GM21390 (cell line): ENCODE results near the gene ABHD11.
"Not testable (repeated sequence)": the region's sequence is repeated elsewhere in the genome, so short reads cannot be mapped to it uniquely, and the experiment has no call there.

Experiments used
- ATAC-seq: cut with Tn5 transposase; IDR thresholded peaks from one replicate; pipeline ENCODE4 v1.9.1; 2021; ENCODE audit not compliant: unreplicated experiment

Gene ABHD11

GRCh38 chr7:73738612-73739386, at the start of gene ABHD11:
Gene ABHD11, minus strand, starts transcription at chr7:73738802. Its CDS starts 32 bp downstream, at chr7:73738770.
- ATAC-seq: peak; percentile 87

GRCh38 chr7:73787786-73788048, 49.1 kb upstream of the ABHD11 start:
- not testable (repeated sequence) for ATAC-seq

DNA sequence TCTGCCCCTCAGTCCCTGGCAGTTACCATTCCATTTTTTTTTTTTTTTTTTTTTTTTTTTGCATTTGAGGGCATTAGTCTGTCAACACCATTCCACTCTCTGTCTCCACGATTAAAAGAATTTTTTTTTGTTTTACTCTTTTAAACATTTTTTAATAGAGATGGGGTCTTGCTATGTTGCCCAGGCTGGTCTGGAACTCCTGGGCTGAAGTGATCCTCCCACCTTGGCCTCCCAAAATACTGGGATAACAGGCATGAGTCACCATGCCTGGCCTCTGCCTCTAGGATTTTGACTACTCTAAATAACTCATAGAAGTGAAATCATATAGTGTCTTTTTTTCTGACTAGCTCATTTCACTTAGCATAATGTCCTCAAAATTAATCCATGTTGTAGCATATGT, 48.0 kb upstream of the ABHD11 start:
- no peak for ATAC-seq

DNA sequence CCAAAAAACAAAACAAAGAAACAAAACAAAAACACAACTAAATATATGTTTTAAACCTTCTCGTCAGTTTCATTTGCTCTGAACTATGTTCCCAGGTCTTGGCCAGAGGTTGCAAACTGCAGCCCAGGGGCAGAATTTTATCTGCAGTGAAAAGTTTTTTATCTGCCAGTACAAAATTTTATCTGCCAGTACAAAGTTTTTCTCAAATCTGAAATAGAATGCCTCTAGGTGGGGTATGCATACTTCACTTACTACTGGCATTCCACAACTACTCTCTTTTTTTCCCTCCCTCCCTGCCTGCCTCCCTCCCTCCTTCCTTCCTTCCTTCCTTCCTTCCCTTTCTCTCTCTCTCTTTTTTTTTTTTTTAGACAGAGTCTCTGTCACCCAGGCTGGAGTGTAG, 40.9 kb upstream of the ABHD11 start:
- no peak for ATAC-seq

DNA sequence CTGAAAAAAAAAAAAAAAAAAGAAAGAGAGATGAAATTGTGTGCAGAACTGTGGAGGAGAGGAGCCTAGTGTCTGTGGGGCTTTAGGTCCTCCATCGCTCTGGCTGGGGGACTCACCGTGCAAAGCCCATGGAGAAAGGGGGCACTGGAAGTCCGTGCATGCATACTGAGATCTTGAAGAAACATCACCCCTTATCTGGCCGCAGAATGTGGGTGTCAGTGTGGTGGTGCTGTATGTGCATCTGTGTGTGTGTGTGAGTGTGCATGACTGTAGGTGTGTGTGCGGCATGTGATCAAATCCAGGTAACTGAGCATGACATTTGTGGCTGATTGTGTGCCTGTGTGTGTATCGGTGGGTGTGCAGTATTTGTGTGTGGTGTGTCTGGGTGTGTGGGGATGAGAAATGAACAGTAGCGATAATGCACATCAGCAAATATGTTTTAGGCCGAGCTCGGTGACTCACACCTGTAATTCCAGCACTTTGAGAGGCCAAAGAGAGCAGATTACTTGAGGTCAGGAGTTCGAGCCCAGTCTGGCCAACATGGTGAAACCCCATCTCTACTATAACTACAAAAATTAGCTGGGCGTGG, 40.3 kb upstream of the ABHD11 start:
- no peak for ATAC-seq

GRCh38 chr7:73774923-73775322, 36.3 kb upstream of the ABHD11 start:
- ATAC-seq: no peak

DNA sequence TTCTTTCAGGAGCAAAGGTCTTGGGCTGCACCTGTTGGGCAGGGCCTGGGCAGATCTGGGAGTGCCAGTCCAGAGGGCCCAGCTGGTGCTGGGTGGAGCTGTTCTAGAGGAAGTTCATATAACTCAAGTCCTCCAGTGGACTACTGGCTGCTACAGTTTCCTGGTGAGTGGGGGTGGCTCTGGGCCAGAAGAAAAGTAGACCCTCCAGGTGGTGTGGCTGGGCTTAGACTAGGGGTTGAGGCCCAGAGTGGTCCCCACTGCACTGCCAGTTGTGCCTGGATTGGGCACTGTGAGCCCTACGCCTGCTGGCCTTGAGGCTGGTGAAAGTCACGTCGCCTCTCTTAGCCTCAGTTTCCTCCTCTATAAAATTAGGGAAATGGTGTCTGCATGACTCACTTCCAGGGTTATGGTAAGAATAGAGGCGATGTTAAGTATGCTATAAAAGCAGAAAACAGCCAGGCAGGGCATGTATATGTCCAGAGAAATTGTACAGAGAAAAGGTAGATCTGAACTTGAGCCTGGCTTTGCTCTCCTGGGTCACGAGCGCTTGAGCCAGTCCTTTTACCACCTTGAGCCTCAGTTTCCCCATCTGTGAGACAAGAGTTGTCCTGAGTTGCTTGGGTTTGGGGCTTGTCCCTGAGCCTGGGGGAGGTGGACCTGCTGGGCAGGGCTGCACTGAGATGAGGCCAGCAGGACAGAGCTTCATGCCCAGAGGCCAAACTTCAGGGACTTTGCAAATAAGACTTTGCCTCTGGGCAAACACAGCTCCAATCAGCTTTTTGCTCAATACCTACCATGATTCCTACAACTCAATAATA, 35.3 kb upstream of the ABHD11 start:
- no peak for ATAC-seq

- no peak for ATAC-seq
These were observed 32.5 kb upstream of the ABHD11 start for GRCh38 chr7:73770860-73771670.

DNA sequence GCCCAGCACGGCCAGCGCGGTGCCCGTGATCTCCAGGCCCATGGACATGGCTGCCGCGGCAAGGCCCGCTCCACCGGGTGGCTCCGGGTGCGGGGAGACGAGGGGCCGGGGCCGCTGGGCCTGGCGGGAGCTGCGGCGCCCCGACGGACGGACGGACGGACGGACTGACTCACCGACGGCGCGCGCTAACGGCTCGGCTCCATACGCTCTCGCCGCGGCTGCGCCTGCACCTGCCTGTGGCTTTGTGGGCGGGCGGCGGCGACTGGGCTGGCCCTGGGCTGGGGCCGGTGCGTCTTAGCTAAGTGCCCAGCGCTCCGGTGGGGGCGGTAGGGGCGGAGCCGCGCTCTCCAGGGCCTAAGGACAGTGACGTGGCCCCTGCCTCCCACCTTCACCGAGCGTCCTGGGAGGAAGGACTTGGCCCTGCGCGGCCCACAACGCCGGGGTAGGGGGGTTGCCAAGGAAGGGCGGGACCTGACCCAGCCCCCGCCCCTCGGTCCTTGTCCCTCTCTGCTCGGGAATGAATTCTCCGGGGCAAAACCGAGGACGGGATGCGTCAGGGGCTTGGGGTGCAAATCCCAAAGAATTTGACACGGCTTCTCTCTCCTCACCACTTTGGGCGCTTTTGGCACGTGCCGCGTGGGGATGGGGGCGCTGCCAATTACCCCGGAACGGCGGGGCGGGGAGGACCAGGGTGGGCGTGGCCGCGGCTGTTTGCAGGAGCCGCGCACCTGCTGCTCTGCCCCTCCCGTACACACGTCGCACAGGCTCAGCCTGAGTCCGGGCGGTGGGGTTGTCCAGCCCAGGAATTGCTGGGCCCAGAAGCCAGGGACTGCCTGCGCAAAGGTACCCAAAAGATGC, 31.6 kb upstream of the ABHD11 start, which contains the start of gene CLDN3:
Gene CLDN3, minus strand, starts transcription at position 269 of the 858 bp plus-strand sequence. Its CDS starts 221 bp downstream, at position 48.
- no peak for ATAC-seq

DNA sequence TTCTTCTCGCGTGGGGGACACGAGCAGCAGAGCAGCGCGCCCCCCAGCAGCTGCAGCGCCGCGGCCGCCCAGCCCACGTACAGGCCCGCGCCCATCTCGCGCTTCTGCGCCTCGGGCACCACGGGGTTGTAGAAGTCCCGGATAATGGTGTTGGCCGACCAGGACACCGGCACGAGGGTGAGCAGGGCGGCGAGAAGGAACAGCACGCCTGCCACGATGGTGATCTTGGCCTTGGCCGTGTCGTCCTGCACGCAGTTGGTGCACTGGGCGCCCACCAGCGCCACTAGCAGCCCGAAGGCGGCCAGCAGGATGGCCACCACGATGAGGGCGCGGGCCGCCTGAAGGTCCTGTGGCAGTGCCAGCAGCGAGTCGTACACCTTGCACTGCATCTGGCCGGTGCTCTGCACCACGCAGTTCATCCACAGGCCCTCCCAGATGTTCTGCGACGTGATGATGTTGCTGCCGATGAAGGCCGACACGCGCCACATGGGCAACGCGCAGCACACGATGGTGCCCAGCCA, 30.9 kb upstream of the ABHD11 start:
- ATAC-seq: no peak

- no peak for ATAC-seq
These were observed 30.3 kb upstream of the ABHD11 start for GRCh38 chr7:73768641-73769480.

DNA sequence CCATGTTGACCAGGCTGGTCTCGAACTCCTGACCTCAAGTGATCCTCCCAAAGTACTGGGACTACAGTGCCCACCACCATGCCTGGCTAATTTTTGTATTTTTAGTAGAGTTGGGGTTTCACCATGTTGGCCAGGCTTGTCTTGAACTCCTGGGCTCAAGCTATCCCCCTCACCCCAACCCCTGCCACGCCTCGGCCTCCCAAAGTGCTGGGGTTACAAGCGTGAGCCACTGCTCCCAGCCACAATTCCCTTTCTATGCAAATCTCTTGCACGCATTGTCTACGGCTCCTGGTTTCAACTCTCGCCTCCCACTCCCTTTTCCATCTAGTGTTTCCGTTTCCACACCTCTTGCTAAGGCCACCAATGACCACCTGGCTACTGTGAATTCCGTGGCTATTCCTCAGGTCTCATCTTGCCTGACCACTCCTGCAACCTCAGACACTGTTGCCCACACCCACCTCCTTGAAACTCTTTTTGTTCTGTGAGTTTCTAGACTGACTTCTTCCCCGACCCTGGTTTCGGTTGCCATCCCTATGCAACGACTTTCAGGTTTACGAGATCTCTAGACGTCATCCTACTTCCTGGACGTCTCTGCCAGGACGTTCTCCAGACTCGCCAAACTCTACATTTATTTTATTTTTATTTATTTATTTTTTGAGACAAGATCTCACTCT, 28.1 kb upstream of the ABHD11 start:
- ATAC-seq: no peak

DNA sequence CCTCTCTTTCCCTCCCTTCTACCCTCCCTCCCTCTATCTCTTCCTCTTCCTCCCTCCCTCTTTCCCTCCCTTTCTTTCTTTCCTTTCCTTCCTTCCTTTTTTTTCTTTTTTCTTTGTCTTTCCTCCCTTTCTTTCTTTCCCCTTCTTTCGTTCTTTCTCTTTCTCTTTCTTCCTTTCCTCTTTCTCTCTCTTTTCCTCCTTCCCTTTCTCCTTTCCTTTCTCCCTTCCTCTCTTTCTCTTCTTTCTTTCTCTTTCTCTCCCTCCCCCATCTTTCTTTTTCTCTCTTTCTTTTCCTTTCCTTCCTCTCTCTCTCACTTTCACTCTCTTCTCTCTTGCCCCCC, 24.0 kb upstream of the ABHD11 start:
- no peak for ATAC-seq

DNA sequence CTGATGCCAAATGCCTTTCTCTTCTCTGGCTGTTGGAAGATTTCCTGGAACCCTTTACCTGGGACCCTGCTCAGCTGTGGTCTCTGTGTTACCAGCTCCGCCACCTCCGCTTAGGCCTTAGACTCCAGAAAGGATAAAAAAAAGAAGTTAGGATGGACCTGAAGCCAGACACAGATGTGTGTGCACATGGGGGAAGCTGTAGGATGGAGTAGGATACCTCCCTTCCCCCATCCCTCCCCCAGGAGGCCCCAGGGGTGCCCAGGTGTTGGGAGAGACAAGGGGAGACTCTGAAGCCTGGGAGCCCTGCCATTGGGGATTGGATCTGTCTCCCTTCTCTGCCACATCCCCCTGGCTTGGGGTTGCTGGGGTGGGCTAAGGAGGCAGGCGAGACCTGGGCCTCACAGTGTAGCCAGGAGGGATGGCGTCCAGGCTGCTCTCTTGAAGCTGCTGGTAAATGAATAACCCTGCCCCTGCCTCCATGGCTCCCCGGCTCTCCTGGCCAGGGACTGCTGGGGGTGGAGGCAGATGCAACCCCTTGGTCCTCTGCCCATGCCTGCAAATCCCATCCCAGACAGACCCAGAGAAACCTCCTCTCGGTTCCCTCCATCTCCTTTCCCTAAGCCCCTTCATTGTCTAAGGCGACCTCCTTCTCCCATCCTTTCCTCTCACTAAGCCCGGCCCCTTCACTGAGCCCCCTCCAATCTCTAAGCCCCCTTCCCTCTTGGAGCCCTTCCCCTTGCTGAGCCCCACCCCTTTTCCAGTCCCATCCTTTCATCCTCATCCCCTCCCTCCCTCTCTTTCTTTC, 23.5 kb upstream of the ABHD11 start:
- ATAC-seq: no peak

- ATAC-seq: no peak
These were observed 20.1 kb upstream of the ABHD11 start for GRCh38 chr7:73758581-73759138.

- ATAC-seq: no peak
These were observed 11.6 kb upstream of the ABHD11 start for GRCh38 chr7:73749931-73750776.

GRCh38 chr7:73746378-73746777, 7.8 kb upstream of the ABHD11 start:
- no peak for ATAC-seq
